Stimulated activated CD4-positive, alpha-beta T cell treated with anti-CD3 and anti-CD28 coated beads, Interleukin-2, amount 100 ng/mL, for 4 hours (primary cell): ENCODE results near the gene COQ6.
"Not testable (repeated sequence)": the region's sequence is repeated elsewhere in the genome, so short reads cannot be mapped to it uniquely, and the experiment has no call there.

Experiments
- DNase-seq: peaks from one replicate; pipeline ENCODE4 v3.0.0-alpha.2; 2020; ENCODE audit warnings: low read depth

COQ6 gene

DNA sequence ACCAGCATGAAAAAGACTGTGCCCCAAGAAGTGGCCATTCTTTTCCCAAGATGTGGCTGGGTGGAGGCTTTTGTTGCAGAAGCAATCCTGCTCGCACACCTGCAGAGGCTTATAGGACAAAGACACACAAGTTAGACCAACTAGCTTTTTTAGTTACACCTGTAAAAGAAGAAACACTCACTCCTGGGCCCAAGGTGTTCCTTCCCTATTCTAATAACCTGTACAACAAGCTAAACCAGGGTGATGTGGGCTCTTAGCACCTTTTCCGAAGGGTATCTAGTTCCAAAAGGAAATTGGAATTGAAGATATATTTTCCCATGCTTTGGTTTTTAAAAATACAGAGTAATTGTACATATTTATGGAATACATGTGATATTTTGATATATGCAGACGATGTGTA is 38.0 kb downstream of the COQ6 start:
- DNase-seq: no peak

DNA sequence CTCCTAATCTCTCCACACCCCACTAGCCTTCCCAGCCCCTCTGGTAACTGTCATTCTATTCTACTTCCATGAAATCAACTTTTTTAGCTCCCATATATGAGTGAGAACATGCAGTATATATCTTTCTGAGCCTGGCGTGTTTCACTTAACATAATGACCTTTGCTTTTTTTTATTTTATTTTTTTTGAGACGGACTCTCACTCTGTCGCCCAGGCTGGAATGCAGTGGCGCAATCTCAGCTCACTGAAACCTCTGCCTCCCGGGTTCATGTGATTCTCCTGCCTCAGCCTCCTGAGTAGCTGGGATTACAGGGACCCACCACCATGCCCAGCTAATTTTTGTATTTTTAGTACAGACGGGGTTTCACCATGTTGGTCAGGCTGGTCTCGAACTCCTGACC is 38.6 kb downstream of the COQ6 start:
- not testable (repeated sequence) for DNase-seq

DNA sequence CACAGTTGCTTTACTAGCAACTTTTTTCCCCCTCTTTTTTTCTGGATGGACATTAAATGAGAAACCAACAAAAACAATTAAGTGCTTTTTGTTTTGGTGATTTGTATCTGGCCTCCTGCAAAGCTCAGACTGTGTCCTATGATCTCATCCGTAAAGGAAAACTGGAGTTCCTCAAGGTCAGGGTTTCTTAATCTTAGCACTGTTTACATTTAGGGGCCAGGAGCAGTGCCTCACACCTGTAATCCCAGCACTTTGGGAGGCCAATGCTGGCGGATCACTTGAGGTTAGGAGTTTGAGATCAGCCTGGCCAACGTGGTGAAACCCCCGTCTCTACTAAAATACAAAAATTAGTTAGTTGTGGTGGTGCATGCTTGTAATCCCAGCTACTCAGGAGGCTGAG is 41.0 kb downstream of the COQ6 start:
- DNase-seq: no peak

DNA sequence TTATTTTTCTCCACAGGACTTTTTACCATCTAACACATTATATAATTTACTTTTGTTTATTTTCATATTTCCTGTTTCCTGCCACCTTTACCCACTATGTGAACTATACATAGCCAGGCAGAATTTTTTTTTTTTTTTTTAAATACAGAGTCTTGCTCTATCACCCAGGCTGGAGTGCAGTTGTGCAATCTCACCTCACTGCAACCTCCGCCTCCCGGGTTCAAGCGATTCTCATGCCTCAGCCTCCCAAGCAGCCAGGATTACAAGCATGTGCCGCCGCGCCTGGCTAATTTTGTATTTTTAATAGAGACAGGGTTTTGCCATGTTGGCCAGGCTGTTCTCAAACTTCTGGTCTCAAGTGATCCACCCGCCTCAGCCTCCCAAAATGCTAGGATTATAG is 44.8 kb downstream of the COQ6 start:
- not testable (repeated sequence) for DNase-seq

DNA sequence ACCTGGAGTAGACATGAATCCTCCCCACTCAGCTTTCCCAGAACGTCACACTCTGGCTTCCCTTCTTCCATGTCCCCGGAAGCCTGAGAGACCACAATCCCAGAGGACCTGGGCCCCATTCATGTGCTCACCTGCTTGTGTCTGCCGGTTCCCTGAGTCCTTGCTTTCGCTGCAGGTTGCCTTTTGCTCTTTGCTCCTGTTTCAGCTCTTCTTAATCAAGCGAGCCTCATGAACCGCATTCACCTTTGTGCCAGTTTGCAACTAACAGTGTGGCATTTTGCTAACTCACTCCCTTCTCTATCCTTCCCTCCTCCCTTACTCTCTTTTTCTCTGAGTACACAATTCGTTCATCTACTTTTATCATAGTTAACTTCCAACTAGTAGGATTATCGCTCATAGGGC is 45.9 kb downstream of the COQ6 start:
- DNase-seq: no peak

DNA sequence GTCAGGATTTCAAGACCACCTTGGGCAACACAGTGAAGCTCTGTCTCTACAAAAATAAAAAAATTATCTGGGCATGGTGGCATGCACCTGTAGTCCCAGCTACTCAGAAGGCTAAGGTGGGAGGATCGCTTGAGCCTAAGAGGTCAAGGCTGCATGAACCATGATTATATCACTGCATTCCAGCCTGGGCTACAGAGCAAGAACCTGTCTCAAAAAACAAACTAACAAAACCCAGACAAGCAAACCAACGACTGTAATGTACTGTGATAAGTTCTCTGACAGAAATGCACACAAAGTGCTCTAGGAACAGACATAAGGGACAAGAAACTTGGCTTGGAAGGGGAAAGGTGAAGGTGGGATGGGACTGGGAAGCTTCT is 46.6 kb downstream of the COQ6 start:
- no peak for DNase-seq

DNA sequence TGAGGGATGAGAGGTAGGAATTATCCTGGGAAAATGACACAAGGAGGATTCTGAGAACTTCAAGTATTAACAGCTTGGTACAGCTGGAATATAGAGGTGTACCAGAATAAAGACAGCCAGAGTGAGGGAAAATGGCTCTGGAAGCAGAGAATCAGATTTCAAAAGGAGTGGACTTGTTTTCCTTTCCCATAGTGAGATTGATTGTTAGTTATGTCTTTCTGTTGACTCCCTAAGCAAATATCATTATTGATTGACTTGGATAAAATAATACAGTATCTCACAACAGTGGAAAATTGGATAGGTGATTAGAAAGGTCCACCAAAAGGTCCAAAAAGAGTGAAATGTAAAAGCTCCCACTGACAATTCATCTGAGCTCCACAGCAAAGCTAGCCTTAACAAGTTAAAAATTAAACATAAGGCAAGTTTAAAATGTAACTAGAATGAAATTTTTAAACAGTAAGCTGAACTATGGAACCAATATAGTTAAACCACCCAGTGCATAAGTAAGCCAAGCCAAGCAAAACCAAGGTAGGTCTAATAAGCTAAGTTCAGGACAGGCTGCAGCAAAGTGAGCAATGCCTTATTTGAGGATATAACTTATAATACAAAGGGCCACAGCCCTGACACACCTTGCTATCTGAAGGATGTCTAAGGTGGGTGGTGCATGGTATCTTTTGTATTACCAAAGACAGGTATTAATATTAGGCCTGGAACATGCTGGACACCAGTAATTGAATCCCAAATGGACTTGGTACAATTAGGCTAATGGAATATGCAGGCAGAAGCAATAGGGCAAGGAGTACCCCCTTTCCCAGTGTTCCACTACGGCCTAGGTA is 47.2 kb downstream of the COQ6 start:
- DNase-seq: no peak

DNA sequence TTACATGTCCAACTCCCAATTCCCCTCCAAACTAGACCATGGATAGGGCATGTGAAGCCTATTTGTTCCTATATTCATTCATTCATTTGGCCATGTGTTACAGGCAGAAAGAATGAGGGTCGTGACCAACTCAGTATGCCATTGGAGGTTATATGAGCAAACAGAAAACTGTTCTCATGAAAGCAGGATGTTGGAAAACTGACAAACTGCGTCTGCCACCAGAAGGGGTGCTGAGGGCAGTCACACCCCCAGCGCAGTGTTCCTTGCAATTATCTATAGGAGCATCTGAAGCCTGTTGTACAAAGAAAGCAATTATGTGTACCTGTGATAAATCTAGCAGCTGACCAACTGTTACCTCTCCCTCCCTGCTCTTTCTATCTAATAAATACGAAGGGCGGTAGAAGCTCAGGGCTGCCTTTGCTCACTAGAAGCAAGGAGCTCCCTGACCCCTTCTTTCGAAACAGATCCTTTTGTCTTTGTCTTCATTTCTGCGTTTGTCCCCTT is 47.9 kb downstream of the COQ6 start:
- DNase-seq: no peak

DNA sequence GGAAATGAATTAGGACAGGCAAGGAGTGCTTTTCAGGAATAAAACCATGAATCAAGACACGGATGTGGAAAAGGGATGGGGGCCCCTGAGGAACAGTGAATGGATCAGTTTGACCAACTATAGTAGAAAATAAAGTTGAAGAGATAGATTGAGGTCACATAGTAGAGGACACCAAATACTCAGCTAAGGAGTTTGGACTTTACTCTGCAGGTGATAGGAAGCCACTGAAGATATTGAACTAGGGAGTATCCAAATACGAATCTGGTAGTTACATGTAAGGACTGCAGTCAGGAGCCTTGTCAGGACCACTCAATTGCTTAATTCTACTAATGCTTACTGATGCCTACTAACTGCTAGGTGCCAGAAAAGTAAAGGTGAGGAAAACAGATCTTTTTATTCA is 48.6 kb downstream of the COQ6 start:
- DNase-seq: no peak

DNA sequence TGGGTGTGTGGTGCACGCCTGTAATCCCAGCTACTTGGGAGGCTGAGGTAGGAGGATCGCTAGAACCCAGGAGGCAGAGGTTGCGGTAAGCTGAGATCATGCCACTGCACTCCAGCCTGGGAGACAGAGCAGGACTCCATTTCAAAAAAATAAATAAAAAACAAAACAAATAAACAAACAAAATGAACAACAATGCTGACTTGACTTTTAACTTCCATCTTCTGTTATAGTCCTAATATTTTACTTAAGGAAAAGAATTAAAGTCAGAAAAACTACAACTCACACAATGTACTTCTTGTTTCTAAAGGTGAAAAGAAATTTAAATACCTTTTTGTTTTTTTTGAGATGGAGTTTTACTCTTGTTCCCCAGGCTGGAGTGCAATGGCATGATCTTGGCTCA is 55.6 kb downstream of the COQ6 start:
- DNase-seq: not testable (repeated sequence)

DNA sequence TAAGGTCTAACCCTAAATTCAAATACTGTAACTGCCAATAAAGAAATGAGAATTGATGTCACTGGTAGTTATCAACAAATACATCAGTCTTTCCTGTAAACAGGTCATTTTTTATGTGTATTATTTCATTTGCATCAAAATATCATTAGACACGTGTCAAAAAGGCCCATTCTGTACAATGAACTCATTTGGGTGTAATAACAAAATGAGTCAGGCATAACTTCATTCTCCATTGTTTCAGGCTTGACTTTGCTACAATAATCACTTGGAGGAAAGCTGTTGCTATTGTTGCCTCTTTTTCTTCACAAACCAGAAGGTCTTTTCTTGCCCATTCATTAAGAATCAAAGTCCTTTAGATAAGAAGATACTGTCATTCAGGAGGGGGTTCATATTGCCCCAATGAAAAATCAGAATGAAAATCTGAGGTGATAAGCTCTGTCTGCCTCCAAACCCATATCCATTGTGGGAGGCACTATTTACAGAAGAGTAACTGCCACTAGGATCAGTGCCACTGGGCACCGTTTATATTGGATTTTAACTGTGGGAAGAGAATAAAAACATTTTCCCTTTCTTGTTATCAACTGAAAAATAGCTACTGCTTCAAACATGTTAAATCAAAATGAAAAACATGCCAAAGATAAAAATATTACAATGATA is 58.9 kb downstream of the COQ6 start:
- DNase-seq: no peak
